SU-DHL-6 (cell line): ENCODE data around the gene PLEKHJ1.

Experiments used
- CTCF ChIP-seq: fragments of 200-600 bp; sonication (generic); IDR thresholded peaks from one replicate; pipeline ENCODE4 v1.5.1; 2017; ENCODE audit warnings: antibody characterized with exemption, mild to moderate bottlenecking, low read length, moderate library complexity; ENCODE audit not compliant: insufficient read depth, poor library complexity, severe bottlenecking
- EZH2phosphoT487 ChIP-seq: fragments of 200-600 bp; sonication (generic), shearing (Covaris generic); conservative IDR thresholded peaks from 2 replicates; pipeline ENCODE4 v1.6.1; 2018; ENCODE audit warnings: mild to moderate bottlenecking, antibody characterized with exemption, low read length, moderate library complexity, mixed read lengths

DNA sequence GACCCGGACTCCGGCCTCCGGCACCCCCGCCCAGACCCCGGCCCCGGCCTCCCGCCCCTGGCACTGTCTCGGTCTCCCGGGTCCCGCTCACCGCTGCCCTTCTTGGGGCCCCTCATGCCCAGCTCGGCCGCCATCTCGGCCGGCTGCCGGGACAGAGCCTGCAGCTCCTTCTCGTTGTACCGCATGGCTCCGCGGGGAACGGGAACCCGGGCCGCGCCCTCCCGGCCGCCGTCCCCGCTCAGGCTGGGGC, 140 bp downstream of the PLEKHJ1 start:
- TF ChIP-seq CTCF (no peak), EZH2phosphoT487 (no peak)
